ENCODE results near the gene CEACAM1.

CEACAM1 gene

GRCh38 chr19:42569193-42569592 is 40.9 kb upstream of the CEACAM1 start:
- TF ChIP-seq CSRNP3 (CRISPR knock-in tag; IDR thresholded peaks at IDR 0.05) (no peak), ZNF8 (CRISPR knock-in tag; IDR thresholded peaks at IDR 0.05) (no peak), ZFP3 (CRISPR knock-in tag; IDR thresholded peaks at IDR 0.05) (no peak), ZNF70 (CRISPR knock-in tag; IDR thresholded peaks at IDR 0.05) (no peak), SNAI2 (CRISPR knock-in tag; IDR thresholded peaks at IDR 0.05) (no peak), PATZ1 (CRISPR knock-in tag; IDR thresholded peaks at IDR 0.05; ENCODE audit: borderline replicate concordance) (no peak), TCF4 (CRISPR knock-in tag; IDR thresholded peaks at IDR 0.05; ENCODE audit: borderline replicate concordance) (no peak), PPARA (CRISPR knock-in tag; IDR thresholded peaks at IDR 0.05; ENCODE audit: borderline replicate concordance) (no peak), ZC3H10 (CRISPR knock-in tag; IDR thresholded peaks at IDR 0.05) (no peak), BACH2 (CRISPR knock-in tag; IDR thresholded peaks at IDR 0.05; ENCODE audit: borderline replicate concordance) (no peak), GLIS3 (CRISPR knock-in tag; IDR thresholded peaks at IDR 0.05) (no peak), ZNF565 (CRISPR knock-in tag; conservative IDR thresholded peaks at IDR 0.05; ENCODE audit: low read depth) (no peak)
- no peak for ATAC-seq

- ATAC-seq = no peak
Observed at GRCh38 chr19:42568006-42568405, 39.7 kb upstream of the CEACAM1 start.

GRCh38 chr19:42567567-42567966 is 39.3 kb upstream of the CEACAM1 start:
- ATAC-seq = no peak

More at GRCh38 chr19:42568006-42568405, 39.7 kb upstream of the CEACAM1 start:
- no peak for TF ChIP-seq ZC3H10 (CRISPR knock-in tag; IDR thresholded peaks at IDR 0.05)
- TF ChIP-seq POU6F1 (CRISPR knock-in tag; IDR thresholded peaks at IDR 0.05; ENCODE audit: borderline replicate concordance, low read depth) = no peak
- no peak for TF ChIP-seq ZFP3 (CRISPR knock-in tag; IDR thresholded peaks at IDR 0.05)
- TF ChIP-seq BACH2 (CRISPR knock-in tag; IDR thresholded peaks at IDR 0.05; ENCODE audit: borderline replicate concordance) = no peak
- TF ChIP-seq ZNF8 (CRISPR knock-in tag; IDR thresholded peaks at IDR 0.05) = no peak
- no peak for TF ChIP-seq CREB5 (CRISPR knock-in tag; IDR thresholded peaks at IDR 0.05; ENCODE audit: low read depth)
- TF ChIP-seq SNAI2 (CRISPR knock-in tag; IDR thresholded peaks at IDR 0.05) = no peak
- TF ChIP-seq TOX (CRISPR knock-in tag; IDR thresholded peaks at IDR 0.05; ENCODE audit: borderline replicate concordance) = no peak
- TF ChIP-seq ZFP30 (CRISPR knock-in tag; IDR thresholded peaks at IDR 0.05) = no peak
- no peak for TF ChIP-seq ESRRG (CRISPR knock-in tag; IDR thresholded peaks at IDR 0.05)
- no peak for TF ChIP-seq OSR1 (CRISPR knock-in tag; IDR thresholded peaks at IDR 0.05)

GRCh38 chr19:42563352-42564210 is 35.3 kb upstream of the CEACAM1 start:
- ATAC-seq = peak; percentile 97
- TF ChIP-seq ZNF8 (CRISPR knock-in tag; IDR thresholded peaks at IDR 0.05) (no peak), CSRNP3 (CRISPR knock-in tag; IDR thresholded peaks at IDR 0.05) (no peak), TCF4 (CRISPR knock-in tag; IDR thresholded peaks at IDR 0.05; ENCODE audit: borderline replicate concordance) (no peak), BACH2 (CRISPR knock-in tag; IDR thresholded peaks at IDR 0.05; ENCODE audit: borderline replicate concordance) (no peak), ZC3H10 (CRISPR knock-in tag; IDR thresholded peaks at IDR 0.05) (no peak), ARNTL (CRISPR knock-in tag; IDR thresholded peaks at IDR 0.05; ENCODE audit: borderline replicate concordance, low read depth) (no peak), ISL1 (CRISPR knock-in tag; IDR thresholded peaks at IDR 0.05) (no peak), CREB5 (CRISPR knock-in tag; IDR thresholded peaks at IDR 0.05; ENCODE audit: low read depth) (no peak), ZFP30 (CRISPR knock-in tag; IDR thresholded peaks at IDR 0.05) (no peak), PPARA (CRISPR knock-in tag; IDR thresholded peaks at IDR 0.05; ENCODE audit: borderline replicate concordance) (no peak)

More at GRCh38 chr19:42567567-42567966, 39.3 kb upstream of the CEACAM1 start:
- no peak for TF ChIP-seq SNAI2 (CRISPR knock-in tag; IDR thresholded peaks at IDR 0.05)
- TF ChIP-seq CSDC2 (CRISPR knock-in tag; IDR thresholded peaks at IDR 0.05) = no peak
- no peak for TF ChIP-seq GLIS3 (CRISPR knock-in tag; IDR thresholded peaks at IDR 0.05)
- no peak for TF ChIP-seq ZNF8 (CRISPR knock-in tag; IDR thresholded peaks at IDR 0.05)
- no peak for TF ChIP-seq TOX (CRISPR knock-in tag; IDR thresholded peaks at IDR 0.05; ENCODE audit: borderline replicate concordance)
- no peak for TF ChIP-seq PPARA (CRISPR knock-in tag; IDR thresholded peaks at IDR 0.05; ENCODE audit: borderline replicate concordance)
- no peak for TF ChIP-seq ARNTL (CRISPR knock-in tag; IDR thresholded peaks at IDR 0.05; ENCODE audit: borderline replicate concordance, low read depth)
- no peak for TF ChIP-seq ZNF70 (CRISPR knock-in tag; IDR thresholded peaks at IDR 0.05)
- TF ChIP-seq BACH2 (CRISPR knock-in tag; IDR thresholded peaks at IDR 0.05; ENCODE audit: borderline replicate concordance) = no peak
- TF ChIP-seq ZNF565 (CRISPR knock-in tag; conservative IDR thresholded peaks at IDR 0.05; ENCODE audit: low read depth) = no peak
